ACHN (cell line): ENCODE measurements around the gene MAPRE3.

Experiments
- DNase-seq: peaks from one replicate; pipeline ENCODE4 v3.0.0-alpha.2; 2015
- in situ Hi-C: cut with HindIII; loops from 2 replicates; pipeline ENCODE4 v1.10.0; 2017; ENCODE audit warnings: low sequenced_read_pairs, low pct_ligation_motif_present, low pct_unique_long_range_greater_than_20kb

Gene MAPRE3

DNA sequence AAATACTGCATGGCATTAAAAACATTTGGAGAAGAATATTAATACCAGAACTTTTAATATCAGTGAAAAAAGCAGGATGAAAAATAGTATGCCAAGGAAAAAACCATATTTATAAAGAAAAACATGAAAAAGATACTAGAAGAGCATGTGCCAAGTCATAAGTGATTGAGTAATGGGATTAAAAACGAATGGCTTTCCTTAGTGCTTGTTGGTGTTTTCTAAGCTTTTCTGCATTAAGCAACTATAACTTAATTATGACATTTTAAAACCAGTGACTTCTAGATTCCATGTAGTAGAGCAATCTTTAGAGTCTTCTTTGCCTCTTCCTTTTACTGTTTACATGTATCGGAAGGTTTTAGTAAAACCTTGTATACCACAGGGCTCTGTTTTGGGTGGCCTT lies 6.6 kb downstream of the MAPRE3 start:
- no peak for DNase-seq
- in situ Hi-C loops = no loop called here

DNA sequence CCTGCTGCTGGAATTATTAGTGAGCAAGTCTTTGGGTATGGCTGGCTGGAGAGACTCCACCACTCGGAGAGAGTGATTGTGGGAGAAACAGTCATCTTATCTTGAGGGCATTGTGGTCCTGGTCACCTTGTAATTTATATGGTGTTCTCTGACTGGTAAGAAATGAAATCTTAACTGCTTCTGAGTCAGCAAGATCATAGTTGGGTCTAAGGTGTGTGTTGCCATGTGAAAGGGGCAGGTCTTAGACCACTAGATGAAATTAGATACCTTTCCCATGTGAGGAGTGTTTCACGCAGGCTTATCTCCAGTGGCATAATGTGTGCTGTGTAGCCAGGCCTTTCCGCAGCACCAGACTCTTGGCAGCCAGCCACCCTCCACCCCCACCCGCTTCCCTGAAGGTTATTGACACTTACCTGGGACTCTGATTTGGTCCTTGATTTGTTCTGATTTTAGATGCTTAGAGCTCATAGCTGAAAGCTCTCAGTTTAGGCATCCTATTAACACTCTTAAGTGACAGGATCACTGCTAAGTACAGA lies 7.7 kb downstream of the MAPRE3 start:
- in situ Hi-C loops = no loop called here
- no peak for DNase-seq

DNA sequence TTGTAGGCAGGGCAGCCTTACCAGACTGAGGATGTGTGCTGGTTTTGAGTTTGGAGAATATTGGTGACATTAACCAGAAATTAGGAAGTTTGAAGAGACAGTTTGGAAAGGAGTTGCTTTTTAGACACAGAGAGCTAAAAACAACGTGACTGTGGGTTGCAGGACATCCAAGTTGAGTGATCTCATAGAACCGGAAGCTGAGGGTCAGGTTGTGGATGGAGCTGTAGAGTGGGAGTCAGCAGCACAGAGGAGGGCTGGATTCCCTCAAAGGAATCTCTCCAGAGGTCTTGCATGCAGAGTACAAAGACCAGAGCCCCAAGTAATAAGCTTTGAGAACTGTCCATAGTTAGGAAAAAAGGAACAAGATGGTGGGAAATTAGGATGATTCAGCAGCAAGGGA lies 9.3 kb downstream of the MAPRE3 start:
- in situ Hi-C loops = no loop called here

DNA sequence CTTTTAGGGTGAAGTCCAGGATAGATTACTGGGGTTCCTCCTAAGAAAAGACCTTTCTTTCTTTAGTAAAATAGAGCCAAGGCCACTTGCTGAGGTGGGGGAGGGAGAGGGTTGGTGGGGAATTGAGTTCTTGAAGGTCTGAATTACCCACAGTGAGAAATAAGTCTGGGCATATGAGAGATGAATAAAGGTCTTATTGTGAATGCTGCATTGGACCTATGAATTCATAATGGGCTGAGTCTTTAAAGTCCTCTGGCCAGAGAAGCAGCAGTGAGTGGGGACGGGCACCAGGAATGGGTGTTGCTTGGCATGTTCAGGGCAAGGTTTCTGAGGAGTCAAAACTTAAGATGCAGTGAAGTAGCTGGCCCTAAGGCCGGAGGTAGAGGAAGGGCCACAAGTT lies 10.5 kb downstream of the MAPRE3 start:
- in situ Hi-C loops = no loop called here
- DNase-seq = no peak

More for the DNA sequence above, 9.3 kb downstream of the MAPRE3 start:
- DNase-seq = no peak

DNA sequence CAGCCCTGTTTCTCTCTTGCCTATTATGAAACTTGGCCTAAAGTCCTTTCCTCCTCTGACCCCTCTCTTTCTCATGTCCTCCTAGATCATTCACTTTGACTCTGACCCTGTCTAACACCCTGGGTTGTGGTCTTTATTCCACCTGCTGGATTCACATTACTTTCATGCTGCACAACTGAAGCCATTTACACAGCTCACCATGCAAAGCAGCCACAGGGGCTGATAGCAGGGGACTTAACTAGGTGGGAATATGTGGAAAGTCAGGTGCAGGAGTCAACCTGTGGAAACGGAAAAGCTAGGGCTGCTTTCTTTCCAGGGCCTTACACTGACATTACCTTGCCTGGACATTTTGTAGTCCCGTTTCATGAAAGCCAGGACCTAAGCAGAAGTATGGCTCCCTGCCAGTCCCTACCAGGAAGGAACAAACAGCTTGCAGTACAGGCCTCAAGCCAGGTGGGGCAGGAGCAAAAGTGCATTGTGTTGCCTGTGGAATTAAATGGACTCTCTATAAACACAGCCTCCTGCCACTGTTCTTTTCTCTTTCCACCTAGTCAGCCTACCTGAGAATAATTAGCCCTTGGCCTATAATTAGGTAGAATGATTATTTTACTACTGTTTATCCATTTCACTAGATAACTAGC lies 11.8 kb downstream of the MAPRE3 start:
- peak; percentile 65 for DNase-seq
- in situ Hi-C loops = no loop called here

DNA sequence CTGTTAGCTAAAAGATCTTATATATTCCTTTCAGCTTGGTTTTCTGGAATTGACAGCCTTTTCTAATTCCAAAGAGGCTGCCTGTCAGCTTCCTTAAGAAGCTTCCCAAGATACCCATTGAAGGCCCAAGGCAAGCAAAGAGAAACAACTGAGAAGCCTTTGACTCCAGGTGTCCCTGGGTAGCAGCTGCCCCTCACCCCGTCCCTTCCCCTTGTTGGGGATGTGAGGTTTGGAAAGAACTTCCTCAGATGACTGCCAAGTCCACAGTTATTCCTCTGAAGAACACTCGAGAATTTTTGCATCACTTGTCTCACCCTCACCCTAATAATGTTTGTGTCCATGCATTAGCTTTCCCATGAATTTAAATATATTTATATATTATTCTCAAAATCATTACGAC lies 13.3 kb downstream of the MAPRE3 start:
- DNase-seq = no peak
- in situ Hi-C loops = no loop called here

DNA sequence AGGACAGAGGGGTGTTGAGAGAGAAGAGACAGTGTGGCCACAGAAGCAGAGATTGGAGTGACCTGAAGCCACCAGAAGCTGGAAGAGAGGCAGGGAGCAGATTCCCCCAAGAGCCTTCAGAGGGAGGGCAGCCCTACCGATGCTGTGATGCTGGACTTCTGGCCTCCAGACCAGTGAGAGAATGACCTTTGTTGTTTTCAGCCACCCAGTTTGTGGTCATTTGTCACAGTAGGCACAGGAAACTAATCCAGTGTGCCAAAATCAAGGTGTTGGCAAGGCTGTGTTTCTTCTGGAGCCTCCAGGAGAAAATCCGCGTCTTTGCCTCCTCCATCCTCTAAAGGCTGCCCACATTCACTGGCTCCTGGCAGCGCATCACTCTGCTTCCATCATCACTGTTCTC lies 15.4 kb downstream of the MAPRE3 start:
- in situ Hi-C loops = no loop called here
- no peak for DNase-seq

DNA sequence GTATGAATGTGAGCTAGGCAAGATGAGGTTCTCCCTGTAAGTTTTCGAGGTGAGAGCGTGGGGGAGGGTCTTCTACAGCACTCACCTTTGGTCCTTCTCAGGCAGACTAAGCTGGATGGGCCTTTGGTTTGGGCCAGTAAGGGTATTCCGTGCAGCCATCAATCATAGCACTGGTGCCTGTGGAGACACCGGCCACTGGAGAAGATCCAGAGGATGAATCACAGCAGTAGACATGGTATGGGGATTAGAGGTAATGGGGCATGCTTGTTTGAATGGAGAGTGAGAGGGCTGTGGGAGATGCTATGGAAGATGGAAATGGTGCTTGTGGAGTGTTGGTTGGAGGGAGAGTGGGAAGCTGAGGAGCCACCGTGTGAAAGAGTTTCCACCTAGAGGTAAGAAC lies 16.1 kb downstream of the MAPRE3 start:
- in situ Hi-C loops = no loop called here
- DNase-seq = peak; percentile 27

DNA sequence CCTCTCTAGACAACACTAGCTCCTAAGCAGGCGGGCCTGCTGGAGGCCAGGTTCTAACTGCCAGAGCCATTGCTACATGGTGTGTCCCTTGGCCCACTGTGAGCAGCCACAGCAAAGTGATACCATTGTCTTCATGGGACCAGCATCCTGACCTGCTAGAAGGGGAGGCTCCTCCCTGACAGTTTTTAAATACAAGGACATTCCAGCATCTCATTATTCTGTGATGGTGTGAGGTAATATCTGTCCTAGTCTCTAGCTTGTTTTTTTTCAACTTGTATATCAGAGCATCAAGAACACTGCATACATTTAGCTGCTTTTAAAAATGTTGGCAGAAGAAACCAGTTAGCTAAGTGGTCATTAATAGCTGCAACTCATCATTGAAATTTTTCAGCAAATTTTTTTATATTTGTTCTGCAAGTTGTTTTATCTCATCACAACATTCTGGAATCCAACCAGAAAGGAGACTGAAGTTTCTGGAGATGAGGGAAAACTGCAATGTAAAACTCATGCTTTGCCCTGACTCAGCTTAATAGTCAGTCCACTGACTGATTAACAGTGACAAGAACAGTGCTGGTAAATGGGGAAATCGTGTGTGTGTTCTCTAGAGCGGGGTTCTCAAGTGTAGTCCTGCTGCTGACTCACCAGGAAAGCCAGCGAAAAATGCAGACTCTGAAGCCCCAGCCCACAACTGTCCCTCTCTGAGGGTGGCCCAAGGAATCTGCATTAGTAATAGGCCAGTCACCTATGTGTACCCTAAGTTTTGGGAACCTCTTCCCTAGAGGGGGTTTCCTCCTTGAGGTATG lies 17.8 kb downstream of the MAPRE3 start:
- in situ Hi-C loops = no loop called here

DNA sequence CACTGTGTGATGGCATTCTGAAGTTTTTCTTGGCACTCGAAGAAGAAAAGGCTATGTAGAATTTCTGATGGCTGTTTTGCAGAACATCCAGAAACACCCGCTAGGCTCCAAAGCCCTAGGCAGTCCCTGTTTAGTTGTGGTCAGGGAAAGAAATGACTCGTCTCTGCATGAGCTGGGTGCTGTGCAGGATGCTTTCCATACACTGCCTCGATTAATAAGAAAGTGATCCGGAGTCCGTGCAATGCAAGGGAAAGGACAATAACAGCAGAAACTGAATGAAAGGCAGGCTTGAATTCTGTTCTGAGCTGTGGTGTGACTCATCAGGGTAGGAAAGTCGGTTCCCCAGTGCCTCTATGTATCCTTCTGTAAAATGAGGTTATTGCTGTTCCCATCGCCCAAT lies 18.7 kb downstream of the MAPRE3 start:
- in situ Hi-C loops = no loop called here
- peak; percentile 42 for DNase-seq

More for the DNA sequence above, 17.8 kb downstream of the MAPRE3 start:
- peak; percentile 84 for DNase-seq

DNA sequence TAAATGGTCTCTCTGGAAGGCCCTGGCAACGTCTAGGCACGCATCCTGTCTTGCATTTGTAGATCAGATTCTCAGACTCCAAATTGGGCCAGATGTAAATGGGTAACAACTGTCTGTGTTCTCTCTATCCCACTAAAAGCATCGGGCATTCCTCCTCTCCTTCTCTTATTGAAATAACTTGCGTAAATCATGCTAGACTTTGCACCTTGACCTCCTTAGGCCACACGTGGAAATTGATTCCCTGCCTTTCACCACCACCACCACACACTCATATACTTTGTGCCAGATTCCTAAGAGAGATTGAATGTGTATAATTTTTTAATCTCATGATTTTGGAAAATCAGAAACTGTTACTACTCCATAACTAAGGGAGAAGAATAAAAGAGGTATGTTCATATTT lies 21.3 kb downstream of the MAPRE3 start:
- in situ Hi-C loops = no loop called here
- DNase-seq = no peak

DNA sequence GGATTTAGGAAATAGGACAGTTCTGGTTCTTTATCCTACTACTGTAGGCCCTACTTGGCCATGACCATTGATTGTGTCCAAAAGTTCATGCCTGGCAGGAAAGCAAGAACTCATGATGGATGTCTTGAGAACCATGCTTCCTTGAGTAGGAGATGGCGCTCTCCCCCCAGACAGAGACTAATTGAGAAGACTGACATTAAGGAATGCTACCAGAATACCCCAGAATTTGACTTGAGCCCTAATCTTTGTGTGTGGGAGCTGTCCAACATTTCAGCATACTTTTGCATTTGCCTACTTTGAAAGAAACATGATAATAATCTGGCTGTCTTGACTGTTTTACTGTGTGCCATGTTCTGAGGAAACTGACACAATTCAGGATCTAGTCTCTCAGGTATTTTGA lies 23.3 kb downstream of the MAPRE3 start:
- in situ Hi-C loops = no loop called here
- no peak for DNase-seq

DNA sequence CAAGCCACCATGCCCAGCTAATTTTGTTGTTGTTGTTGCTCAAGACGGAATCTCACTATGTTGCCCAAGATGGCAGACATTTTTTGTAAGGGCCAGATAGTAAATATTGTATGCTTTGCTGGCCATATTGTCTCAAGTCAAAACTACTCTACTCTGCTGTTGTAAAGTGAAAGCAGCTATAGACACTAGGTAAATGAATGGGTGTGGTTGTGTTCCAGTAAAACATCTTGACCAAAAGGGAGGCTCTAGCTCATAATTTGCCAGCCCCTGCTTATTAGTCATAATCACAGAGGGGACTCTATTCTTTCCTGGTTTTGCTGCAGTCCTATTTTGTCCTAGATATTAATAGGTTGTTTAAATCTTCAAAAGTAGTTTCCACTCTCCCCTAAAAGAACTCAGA lies 24.5 kb downstream of the MAPRE3 start:
- no peak for DNase-seq
- in situ Hi-C loops = no loop called here

DNA sequence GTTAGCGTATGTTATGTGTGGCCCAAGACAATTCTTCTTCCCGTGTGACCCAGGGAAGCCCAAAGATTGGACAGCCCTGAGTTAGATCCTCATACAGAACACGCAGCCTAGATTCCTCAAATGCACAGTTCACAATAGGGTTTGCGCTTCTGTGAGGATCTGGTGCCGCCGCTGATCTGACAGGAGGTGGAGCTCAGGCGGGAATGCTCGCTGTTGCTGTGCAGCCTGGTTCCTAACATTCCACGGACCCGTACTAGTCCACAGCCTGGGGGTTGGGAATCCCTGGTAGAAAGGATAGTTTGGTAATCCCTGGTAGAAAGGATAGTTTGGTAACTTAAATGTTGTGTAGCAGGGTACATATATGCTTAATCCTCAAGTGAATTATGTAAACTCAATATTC lies 27.0 kb downstream of the MAPRE3 start:
- DNase-seq = no peak
- in situ Hi-C loops = no loop called here

DNA sequence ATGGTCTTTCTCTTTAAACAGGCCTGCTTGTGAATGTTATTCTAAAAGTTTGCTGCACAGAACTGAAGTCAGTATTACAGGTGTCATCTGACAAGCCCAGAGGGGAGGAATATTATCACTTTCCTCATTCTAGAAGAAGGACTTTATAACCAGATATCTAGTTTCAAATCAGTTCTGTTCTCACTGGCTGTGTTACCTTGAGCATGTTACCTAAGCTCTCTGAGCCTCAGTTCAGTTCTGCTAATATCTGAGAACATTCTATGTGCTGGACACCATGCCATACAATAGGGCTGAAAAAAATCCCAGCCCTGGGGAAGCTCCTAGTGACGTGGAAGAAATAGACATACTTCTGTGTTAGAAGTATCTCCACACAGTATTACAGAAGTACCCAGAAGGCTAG lies 27.9 kb downstream of the MAPRE3 start:
- in situ Hi-C loops = no loop called here
- DNase-seq = no peak

DNA sequence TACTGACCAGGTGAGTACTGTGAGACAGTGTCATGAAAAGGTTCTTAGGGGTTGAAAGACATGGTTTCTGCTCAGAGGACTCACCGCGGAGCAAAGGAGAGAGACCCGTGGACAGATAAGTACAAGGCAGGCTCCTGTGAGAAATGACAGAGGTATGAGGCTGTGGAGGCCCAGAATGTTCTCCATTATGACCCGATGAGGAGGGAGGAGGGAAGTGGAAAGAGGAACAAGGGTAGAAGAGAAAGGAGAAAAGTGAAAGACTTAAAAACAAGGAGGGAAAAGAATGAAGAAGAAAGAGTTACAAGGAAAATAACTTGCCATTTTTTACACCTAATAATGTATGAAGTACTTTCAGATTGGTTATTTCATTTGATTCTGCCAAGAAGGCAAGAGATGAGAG lies 29.8 kb downstream of the MAPRE3 start:
- in situ Hi-C loops = no loop called here
- no peak for DNase-seq

DNA sequence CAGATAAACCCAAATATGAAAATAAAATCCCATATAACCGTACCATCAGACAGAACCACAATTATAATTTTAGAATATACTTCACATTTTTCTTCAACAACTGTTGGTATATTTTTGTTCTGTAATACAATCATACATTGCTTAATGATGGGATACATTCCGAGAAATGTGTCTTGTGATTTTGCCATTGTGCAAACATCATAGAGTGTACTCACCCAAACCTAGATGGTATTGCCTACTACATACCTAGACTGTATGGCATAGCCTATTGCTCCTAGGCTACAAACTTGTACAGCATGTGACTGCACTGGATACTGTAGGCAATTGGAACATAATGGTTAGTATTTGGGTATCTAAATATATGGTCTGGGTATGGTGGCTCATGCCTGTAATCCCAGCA lies 30.6 kb downstream of the MAPRE3 start:
- in situ Hi-C loops = no loop called here
- DNase-seq = no peak

DNA sequence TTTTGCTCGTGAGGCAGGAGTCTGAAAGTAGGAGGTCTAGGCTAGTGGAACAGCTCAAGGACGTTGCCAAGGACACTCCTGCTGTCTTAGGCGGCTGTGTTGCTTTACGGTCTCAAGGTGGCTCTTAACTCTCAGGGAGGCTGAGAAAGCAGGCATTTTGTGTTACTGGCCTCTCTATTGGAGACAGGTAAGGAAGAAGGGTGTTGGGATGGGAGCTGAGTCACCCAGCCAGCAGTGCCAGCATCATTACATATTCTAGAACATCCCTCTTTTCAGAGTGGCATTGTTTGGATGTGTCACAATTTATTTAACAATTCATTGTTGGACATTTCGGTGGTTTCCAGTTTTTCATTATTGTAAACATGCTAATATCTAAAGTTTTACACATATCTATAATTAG lies 31.5 kb downstream of the MAPRE3 start:
- no peak for DNase-seq
- in situ Hi-C loops = no loop called here

DNA sequence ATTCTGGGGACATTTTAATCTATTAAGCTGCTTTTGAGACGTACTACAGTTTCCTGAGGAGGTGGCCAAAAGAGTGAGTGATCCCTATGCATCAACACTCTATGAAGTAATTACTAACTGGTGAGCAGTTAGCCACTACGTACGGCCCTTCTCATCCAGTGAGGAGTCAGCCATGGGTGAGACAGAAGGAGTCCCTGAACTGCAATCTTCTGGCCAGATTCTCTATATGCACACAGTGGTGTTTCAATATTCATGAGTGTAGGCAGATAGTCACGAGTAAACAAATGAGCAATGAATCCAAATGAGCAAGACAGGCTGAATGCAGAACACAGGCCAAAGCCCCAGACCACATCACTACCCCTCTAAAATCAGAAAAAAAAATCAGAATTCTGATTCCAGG lies 32.6 kb downstream of the MAPRE3 start:
- in situ Hi-C loops = no loop called here
- DNase-seq = no peak

DNA sequence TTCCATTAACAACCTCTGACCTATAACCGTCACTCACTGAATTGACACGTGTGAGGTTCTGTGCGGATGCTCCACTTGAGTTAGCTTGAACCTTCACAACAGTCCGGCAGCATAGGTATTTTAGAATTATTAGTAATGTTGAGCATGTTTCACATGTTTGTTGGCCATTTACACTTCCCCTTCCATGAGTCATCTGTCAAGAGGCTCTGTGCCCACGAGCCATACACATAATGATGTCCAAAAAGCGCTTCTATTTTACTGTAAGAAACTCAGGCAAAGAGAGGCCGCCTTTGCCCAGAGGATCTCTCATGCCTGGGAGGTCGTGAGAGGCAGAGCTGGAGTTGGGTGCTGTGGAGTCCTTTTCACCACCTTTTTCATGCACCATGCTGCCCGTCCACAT lies 33.4 kb downstream of the MAPRE3 start:
- in situ Hi-C loops = no loop called here

More for the DNA sequence above, 33.4 kb downstream of the MAPRE3 start:
- DNase-seq = no peak
